ENCODE measurements around the gene GTF2I. TPM values are rescaled to one million over a fixed set of nuclear protein-coding genes. Genes with fewer than 3 reads are reported as not detected.
"Not testable (repeated sequence)": the region's sequence is repeated elsewhere in the genome, so short reads cannot be mapped to it uniquely, and the experiment has no call there.

GTF2I gene
- total RNA-seq, 1 donor from 2014 or later: 310 TPM

- Histone ChIP-seq H3K4me1 (peaks cover 17% of the 10 kb centered on the region), H3K4me3 (no peak overlapping the region), H3K4me2 (no peak overlapping the region), H2AFZ (replicated peaks) (no peak overlapping the region), H3F3A (ENCODE audit: low read depth) (peaks cover 20% of the 10 kb centered on the region), H3K27me3 (no peaks in the 10 kb centered on the region), H3K9ac (no peak overlapping the region), H3K27ac (no peak overlapping the region), H3K9me3 (ENCODE audit: low read depth) (no peaks in the 10 kb centered on the region), H3K79me2 (ENCODE audit: low read depth) (no peaks in the 10 kb centered on the region), H4K20me1 (ENCODE audit: low read depth) (no peaks in the 10 kb centered on the region), H3K36me3 (no peaks in the 10 kb centered on the region)
- Mint-ChIP-seq H3K4me3 (no peak overlapping the region), H3K27me3 (ENCODE audit: insufficient read depth, low read depth) (peaks cover 9% of the 10 kb centered on the region), H3K4me1 (peaks cover 38% of the 10 kb centered on the region), H3K9me3 (no peaks in the 10 kb centered on the region), H3K27ac (peak overlapping the region; percentile 1), H3K36me3 (no peaks in the 10 kb centered on the region)
- DNase-seq (ENCODE audit: low spot score): no peak
- no peak for TF ChIP-seq EZH2 (IDR thresholded peaks at IDR 0.05)
- TF ChIP-seq CTCF (IDR thresholded peaks at IDR 0.05): no peak
- TF ChIP-seq EZH2phosphoT487 (IDR thresholded peaks at IDR 0.05): no peak
These were observed 25.0 kb upstream of the GTF2I start for GRCh38 chr7:74632505-74632904.

GRCh38 chr7:74633451-74633921 is 24.0 kb upstream of the GTF2I start:
- no peak overlapping the region for H3K4me2 ChIP-seq
- no peak overlapping the region for H3K4me3 Mint-ChIP-seq
- H3K4me1 Mint-ChIP-seq: peaks cover 29% of the 10 kb centered on the region
- no peak overlapping the region for H3K27ac Mint-ChIP-seq
- H3K36me3 Mint-ChIP-seq: no peaks in the 10 kb centered on the region
- H3K36me3 ChIP-seq: no peaks in the 10 kb centered on the region
- H3K27me3 ChIP-seq: no peaks in the 10 kb centered on the region
- no peaks in the 10 kb centered on the region for H3K9me3 ChIP-seq (ENCODE audit: low read depth)
- H3F3A ChIP-seq (ENCODE audit: low read depth): peaks cover 10% of the 10 kb centered on the region
- H3K9ac ChIP-seq: no peak overlapping the region
- no peak overlapping the region for H3K4me3 ChIP-seq
- TF ChIP-seq EZH2phosphoT487 (IDR thresholded peaks at IDR 0.05) (no peak), EZH2 (IDR thresholded peaks at IDR 0.05) (no peak), CTCF (IDR thresholded peaks at IDR 0.05) (no peak)
- no peaks in the 10 kb centered on the region for H4K20me1 ChIP-seq (ENCODE audit: low read depth)
- no peak overlapping the region for H2AFZ ChIP-seq (replicated peaks)
- peaks cover 9% of the 10 kb centered on the region for H3K4me1 ChIP-seq
- H3K27ac ChIP-seq: no peak overlapping the region
- peaks cover 9% of the 10 kb centered on the region for H3K27me3 Mint-ChIP-seq (ENCODE audit: insufficient read depth, low read depth)
- H3K9me3 Mint-ChIP-seq: no peaks in the 10 kb centered on the region
- no peaks in the 10 kb centered on the region for H3K79me2 ChIP-seq (ENCODE audit: low read depth)
- no peak for DNase-seq (ENCODE audit: low spot score)

- H3K27ac ChIP-seq: no peak overlapping the region
- TF ChIP-seq CTCF (IDR thresholded peaks at IDR 0.05): no peak
- no peak for TF ChIP-seq EZH2 (IDR thresholded peaks at IDR 0.05)
- TF ChIP-seq EZH2phosphoT487 (IDR thresholded peaks at IDR 0.05): no peak
- no peaks in the 10 kb centered on the region for H4K20me1 ChIP-seq (ENCODE audit: low read depth)
- H3K79me2 ChIP-seq (ENCODE audit: low read depth): no peaks in the 10 kb centered on the region
- no peaks in the 10 kb centered on the region for H3F3A ChIP-seq (ENCODE audit: low read depth)
- H3K27me3 Mint-ChIP-seq (ENCODE audit: insufficient read depth, low read depth): peaks cover 8% of the 10 kb centered on the region
- H3K4me2 ChIP-seq: no peak overlapping the region
- DNase-seq (ENCODE audit: low spot score): no peak
- H3K27me3 ChIP-seq: no peaks in the 10 kb centered on the region
- no peaks in the 10 kb centered on the region for H3K9me3 ChIP-seq (ENCODE audit: low read depth)
- H3K9me3 Mint-ChIP-seq: no peaks in the 10 kb centered on the region
- H3K4me1 Mint-ChIP-seq: peaks cover 14% of the 10 kb centered on the region
- H3K36me3 Mint-ChIP-seq: no peaks in the 10 kb centered on the region
- no peak overlapping the region for H3K9ac ChIP-seq
- H3K27ac Mint-ChIP-seq: no peak overlapping the region
- H3K4me1 ChIP-seq: peaks cover 7% of the 10 kb centered on the region
- no peak overlapping the region for H2AFZ ChIP-seq (replicated peaks)
- H3K36me3 ChIP-seq: no peaks in the 10 kb centered on the region
- H3K4me3 Mint-ChIP-seq: no peak overlapping the region
- H3K4me3 ChIP-seq: no peak overlapping the region
These were observed 19.8 kb upstream of the GTF2I start for GRCh38 chr7:74637745-74638144.

GRCh38 chr7:74650055-74650454 is 7.5 kb upstream of the GTF2I start:
- Histone ChIP-seq H2AFZ (replicated peaks) (peak overlapping the region; percentile 85), H3K4me2 (peak overlapping the region; percentile 31), H3F3A (ENCODE audit: low read depth) (peaks cover 16% of the 10 kb centered on the region)
- H3K79me2 ChIP-seq (ENCODE audit: low read depth); H3K36me3 ChIP-seq; H3K36me3 Mint-ChIP-seq; H3K4me1 ChIP-seq; H3K27me3 ChIP-seq; H3K4me3 Mint-ChIP-seq; H3K27ac ChIP-seq; H3K9ac ChIP-seq; H4K20me1 ChIP-seq (ENCODE audit: low read depth); H3K4me3 ChIP-seq; H3K9me3 Mint-ChIP-seq; H3K9me3 ChIP-seq (ENCODE audit: low read depth); DNase-seq (ENCODE audit: low spot score); H3K27me3 Mint-ChIP-seq (ENCODE audit: insufficient read depth, low read depth): not testable (repeated sequence)
- Mint-ChIP-seq H3K27ac (peak overlapping the region; percentile 29), H3K4me1 (peaks cover 17% of the 10 kb centered on the region)

- H3K9me3 ChIP-seq (ENCODE audit: low read depth); H3K27me3 ChIP-seq; H4K20me1 ChIP-seq (ENCODE audit: low read depth); H3K79me2 ChIP-seq (ENCODE audit: low read depth); H3K27ac Mint-ChIP-seq; H3K36me3 ChIP-seq; DNase-seq (ENCODE audit: low spot score); H3K9me3 Mint-ChIP-seq; H3K9ac ChIP-seq; H3K4me3 Mint-ChIP-seq; H3K27me3 Mint-ChIP-seq (ENCODE audit: insufficient read depth, low read depth); H3K27ac ChIP-seq; H3K36me3 Mint-ChIP-seq; H3K4me3 ChIP-seq: not testable (repeated sequence)
- peaks cover 23% of the 10 kb centered on the region for H3K4me1 Mint-ChIP-seq
- Histone ChIP-seq H2AFZ (replicated peaks) (peak overlapping the region; percentile 85), H3K4me2 (peak overlapping the region; percentile 31), H3K4me1 (peaks cover 14% of the 10 kb centered on the region), H3F3A (ENCODE audit: low read depth) (peaks cover 21% of the 10 kb centered on the region)
These were observed 6.9 kb upstream of the GTF2I start for GRCh38 chr7:74650493-74651132.

GRCh38 chr7:74651133-74651504 is 6.4 kb upstream of the GTF2I start:
- H3K4me3 Mint-ChIP-seq; H3K9me3 ChIP-seq (ENCODE audit: low read depth); H3K4me3 ChIP-seq; H3K27ac Mint-ChIP-seq; H3K27me3 ChIP-seq; H3K36me3 Mint-ChIP-seq; H3K4me2 ChIP-seq; H2AFZ ChIP-seq (replicated peaks); H3K36me3 ChIP-seq; H4K20me1 ChIP-seq (ENCODE audit: low read depth); H3K9me3 Mint-ChIP-seq; DNase-seq (ENCODE audit: low spot score); H3K27ac ChIP-seq; H3K79me2 ChIP-seq (ENCODE audit: low read depth); H3K9ac ChIP-seq: not testable (repeated sequence)
- Mint-ChIP-seq H3K27me3 (ENCODE audit: insufficient read depth, low read depth) (peaks cover 10% of the 10 kb centered on the region), H3K4me1 (peaks cover 28% of the 10 kb centered on the region)
- H3K4me1 ChIP-seq: peaks cover 19% of the 10 kb centered on the region
- H3F3A ChIP-seq (ENCODE audit: low read depth): peaks cover 26% of the 10 kb centered on the region
